ENCODE data around the gene RNF167. TPM values are rescaled to one million over a fixed set of nuclear protein-coding genes. Genes with fewer than 3 reads are reported as not detected.

Gene RNF167
- polyA plus RNA-seq, result 37.3 and 38.4 TPM in 2 replicates

DNA sequence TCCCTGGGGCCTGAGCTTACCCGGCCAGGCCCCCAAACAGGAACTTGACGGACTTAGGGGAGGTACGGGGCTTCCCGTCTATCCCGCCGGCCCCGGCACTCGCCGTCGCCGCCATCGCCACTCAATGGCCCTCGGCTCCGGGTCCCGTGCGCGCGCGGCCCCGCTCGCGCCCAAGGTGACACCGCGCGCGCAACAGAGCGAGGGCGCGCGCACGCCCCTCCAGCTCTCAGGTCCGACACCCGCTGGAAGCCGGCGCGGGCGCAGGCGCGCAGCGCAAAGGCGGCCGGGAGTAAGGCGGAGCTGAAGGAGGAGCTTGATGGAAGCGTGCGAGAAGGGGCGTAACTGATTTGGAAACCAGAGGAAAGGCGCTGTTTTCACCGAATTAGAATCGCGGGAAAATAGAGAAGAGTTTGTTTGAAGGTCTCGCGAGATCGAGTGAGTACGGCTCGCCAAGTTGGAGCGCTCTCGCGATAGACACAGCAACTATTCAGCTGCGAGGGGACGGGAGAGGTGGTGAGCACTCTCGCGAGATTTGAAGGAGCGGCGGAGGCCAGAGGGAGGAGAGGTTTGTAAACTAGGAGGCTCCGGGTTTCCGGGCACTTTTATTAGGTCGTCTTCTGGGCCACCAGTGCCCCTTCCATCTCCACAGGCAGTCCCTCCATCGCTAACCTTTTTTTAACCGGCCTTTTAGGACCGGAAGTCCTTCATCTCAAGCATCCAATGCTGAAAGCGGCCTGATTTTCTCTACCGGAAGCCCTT is at the start of gene RNF167, which contains the start of gene SLC25A11:
Gene RNF167, plus strand, starts transcription at position 473 of the 759 bp plus-strand sequence. CDS start 642 bp downstream, outside the sequence.
Gene SLC25A11, minus strand, starts transcription at position 251 of the 759 bp plus-strand sequence. Its CDS starts 136 bp downstream, at position 115.

GRCh38 chr17:4899341-4900230 is 40.5 kb upstream of the RNF167 start, which contains the start of gene C17orf107:
C17orf107 (plus strand) TSS chr17:4899536; CDS start chr17:4899763, 227 bp downstream.

DNA sequence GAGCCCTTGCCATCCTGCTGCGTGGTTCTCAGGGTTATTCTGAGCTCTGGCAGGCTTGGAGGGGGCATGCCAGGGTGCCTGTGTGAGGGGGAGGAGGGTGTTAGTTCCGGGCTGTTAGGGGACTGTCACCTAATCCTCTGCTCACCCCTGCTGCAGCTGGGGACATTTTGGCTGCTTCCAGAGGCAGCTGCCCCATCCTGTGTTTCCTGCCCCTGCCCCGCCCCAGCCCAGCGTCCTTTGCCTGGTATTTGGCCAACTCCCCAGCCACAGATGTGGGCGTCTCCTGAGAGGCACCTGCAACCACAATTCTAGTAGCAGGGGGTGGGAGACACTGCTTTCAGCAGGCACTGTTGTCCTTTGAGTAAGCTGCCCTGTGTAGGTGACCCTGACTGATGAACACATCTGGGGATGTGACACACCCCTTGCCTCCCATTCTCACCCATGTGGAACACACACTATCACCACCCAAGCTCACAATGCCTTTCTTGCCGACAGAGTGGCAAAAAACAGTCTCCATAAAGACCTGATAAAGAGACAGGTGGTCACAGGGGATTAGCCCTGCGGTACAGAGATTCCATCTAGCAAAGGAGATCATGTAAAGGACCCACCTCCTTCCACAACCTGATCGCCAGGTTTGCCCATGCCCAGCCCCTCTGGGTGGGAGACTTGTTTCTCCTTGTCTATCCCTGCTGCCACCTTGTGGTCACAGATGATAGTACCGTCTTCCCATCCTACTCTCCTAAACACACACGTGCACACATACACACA is 36.8 kb upstream of the RNF167 start, which contains the start of gene CHRNE:
Gene CHRNE, minus strand, starts transcription at position 48 of the 768 bp plus-strand sequence. Its CDS starts 35 bp downstream, at position 13.

DNA sequence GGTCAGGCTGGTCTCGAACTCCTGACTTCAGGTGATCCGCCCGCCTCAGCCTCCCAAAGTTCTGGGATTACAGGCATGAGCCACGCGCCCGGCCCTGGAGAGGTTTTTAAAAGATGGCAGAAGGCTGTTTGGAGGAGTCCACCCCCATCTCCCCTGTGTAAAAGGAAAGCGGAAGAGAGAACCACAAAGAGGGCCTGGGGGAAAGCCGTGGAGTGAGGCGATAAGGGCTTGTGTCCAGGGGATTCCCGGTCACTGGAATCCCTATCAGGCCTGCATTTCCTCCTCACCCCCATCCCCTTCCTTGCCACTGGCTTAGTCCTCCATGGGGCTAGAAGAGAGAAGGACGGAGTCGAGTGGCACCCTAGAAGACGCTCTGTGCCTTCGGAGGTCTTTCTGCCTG is 8.1 kb upstream of the RNF167 start, which contains the start of gene GP1BA:
Gene GP1BA, plus strand, starts transcription at position 315 of the 400 bp plus-strand sequence. CDS start 328 bp downstream, outside the sequence.

GRCh38 chr17:4948166-4948930 is 8.3 kb downstream of the RNF167 start, which contains the start of gene PFN1:
PFN1 (minus strand) TSS chr17:4948530; CDS start chr17:4948394, 136 bp downstream.

DNA sequence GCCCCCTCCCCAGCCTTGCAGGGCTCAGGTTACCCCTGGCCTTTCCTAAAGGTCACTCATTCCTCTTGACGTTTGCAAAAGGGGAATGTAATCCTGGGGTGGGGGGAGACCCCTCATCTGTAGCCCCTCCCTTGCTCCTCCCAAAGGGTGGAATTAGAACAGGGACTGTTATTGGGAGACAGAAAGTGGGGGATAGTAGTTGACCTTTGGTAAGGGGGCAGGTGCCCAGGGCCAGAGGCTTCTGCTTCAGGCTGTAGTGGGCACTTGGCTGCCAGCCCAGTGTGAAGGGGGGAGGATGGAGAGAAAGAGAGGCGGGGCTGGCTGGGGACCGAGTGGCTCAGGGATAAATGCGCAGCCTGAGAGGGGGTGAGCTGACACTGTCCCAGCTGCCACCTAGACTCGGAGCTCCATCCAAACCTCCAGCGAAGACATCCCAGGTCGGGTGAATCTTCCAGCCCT is 10.7 kb downstream of the RNF167 start, which contains the start of gene ENO3:
Gene ENO3, plus strand, starts transcription at position 374 of the 459 bp plus-strand sequence. CDS start 711 bp downstream, outside the sequence.

GRCh38 chr17:4967539-4968485 is 27.7 kb downstream of the RNF167 start, which contains the start of gene SPAG7:
SPAG7 (minus strand) TSS chr17:4967817; CDS start chr17:4967804, 13 bp downstream.

DNA sequence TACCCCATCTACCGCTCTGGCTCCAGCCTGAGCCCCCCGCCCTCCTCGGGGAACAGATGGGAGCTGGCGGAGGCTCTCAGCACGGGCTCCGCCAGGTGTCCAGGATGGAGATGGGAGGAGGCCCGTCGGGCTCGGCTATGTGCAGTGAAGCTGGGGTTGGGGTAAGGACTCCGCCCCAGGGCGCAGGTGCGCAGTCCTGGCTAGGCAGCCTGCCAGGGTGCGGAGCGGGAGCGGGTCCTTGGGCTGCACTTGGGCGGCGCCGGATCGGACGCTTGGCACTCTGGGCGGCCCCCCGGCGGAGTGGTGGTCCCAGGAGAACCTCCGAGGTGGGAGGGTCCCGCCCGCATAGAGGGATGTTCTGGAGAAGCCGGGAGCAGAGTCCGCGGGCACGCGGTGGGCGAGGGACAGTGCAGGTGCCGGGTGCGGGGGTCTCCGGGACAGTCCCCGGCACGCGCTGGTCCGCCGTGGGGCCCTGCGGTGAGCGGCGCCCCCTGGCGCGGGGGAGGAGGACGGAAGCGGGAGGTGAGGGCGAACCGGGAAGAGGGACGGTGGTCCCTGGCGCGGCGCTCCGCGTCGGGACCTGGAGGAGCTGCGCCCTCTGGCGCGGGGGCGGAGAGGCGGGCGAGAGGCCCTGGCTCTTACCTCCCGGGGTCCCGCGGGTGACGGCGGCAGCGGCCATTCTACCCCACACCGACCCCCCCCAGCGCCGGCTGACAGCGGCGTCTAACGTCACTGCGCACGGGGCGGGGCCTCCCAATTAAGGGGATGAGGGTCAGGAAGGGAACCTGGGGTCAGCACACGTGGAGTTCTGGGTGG is 47.1 kb downstream of the RNF167 start, which contains the start of gene CAMTA2:
Gene CAMTA2, minus strand, starts transcription at position 725 of the 816 bp plus-strand sequence. CDS start 1,453 bp downstream, outside the sequence.

Other genes with a start within 250 kb of the RNF167 start
- gene PELP1, start 236.1 kb upstream of the RNF167 start, polyA plus RNA-seq, result 2.6 and 2.9 TPM in 2 replicates
- 5.8 and 6.3 TPM in 2 replicates for gene ARRB2, start 229.6 kb upstream of the RNF167 start, polyA plus RNA-seq
- 72.1 and 82.0 TPM in 2 replicates for gene MED11, start 208.8 kb upstream of the RNF167 start, polyA plus RNA-seq
- gene ZMYND15, start 200.4 kb upstream of the RNF167 start, polyA plus RNA-seq, result not detected in 2 replicates
- 0.25 and 1.1 TPM in 2 replicates for gene CXCL16, start 200.3 kb upstream of the RNF167 start, polyA plus RNA-seq
- not detected in 2 replicates for gene TM4SF5, start 168.4 kb upstream of the RNF167 start, polyA plus RNA-seq
- gene VMO1, start 153.9 kb upstream of the RNF167 start, polyA plus RNA-seq, result not detected in 2 replicates
- not detected in 2 replicates for gene GLTPD2, start 151.3 kb upstream of the RNF167 start, polyA plus RNA-seq
- gene PSMB6, start 144.1 kb upstream of the RNF167 start, polyA plus RNA-seq, result 377 and 424 TPM in 2 replicates
- gene PLD2, start 133.1 kb upstream of the RNF167 start, polyA plus RNA-seq, result 1.2 and 1.6 TPM in 2 replicates
- 9.8 and 11.1 TPM in 2 replicates for gene MINK1, start 106.9 kb upstream of the RNF167 start, polyA plus RNA-seq
- 0.75 TPM in 1 of 2 replicates, not detected in the other for gene C17orf107, start 40.7 kb upstream of the RNF167 start, polyA plus RNA-seq
- gene CHRNE, start 37.2 kb upstream of the RNF167 start, polyA plus RNA-seq, result not detected in 2 replicates
- 0.31 and 0.38 TPM in 2 replicates for gene GP1BA, start 8.0 kb upstream of the RNF167 start, polyA plus RNA-seq
- 27.6 and 40.9 TPM in 2 replicates for gene SLC25A11, start 222 bp upstream of the RNF167 start, polyA plus RNA-seq
- 35.7 and 55.5 TPM in 2 replicates for gene PFN1, start 8.3 kb downstream of the RNF167 start, polyA plus RNA-seq
- 2.1 and 2.4 TPM in 2 replicates for gene ENO3, start 10.9 kb downstream of the RNF167 start, polyA plus RNA-seq
- gene SPAG7, start 27.5 kb downstream of the RNF167 start, polyA plus RNA-seq, result 44.8 and 73.7 TPM in 2 replicates
- gene CAMTA2, start 47.4 kb downstream of the RNF167 start, polyA plus RNA-seq, result 1.0 and 8.4 TPM in 2 replicates
- gene INCA1, start 57.3 kb downstream of the RNF167 start, polyA plus RNA-seq, result 2.1 and 2.5 TPM in 2 replicates
- gene KIF1C, start 57.7 kb downstream of the RNF167 start, polyA plus RNA-seq, result 0.38 TPM in 1 of 2 replicates, not detected in the other
- gene SLC52A1, start 95.2 kb downstream of the RNF167 start, polyA plus RNA-seq, result not detected in 2 replicates
- gene ZFP3, start 138.2 kb downstream of the RNF167 start, polyA plus RNA-seq, result 2.5 and 3.4 TPM in 2 replicates
- gene ZNF232, start 171.6 kb downstream of the RNF167 start, polyA plus RNA-seq, result 1.7 TPM in 1 of 2 replicates, not detected in the other
- 1.7 and 2.3 TPM in 2 replicates for gene USP6, start 175.8 kb downstream of the RNF167 start, polyA plus RNA-seq